Dedifferentiated amniotic fluid mesenchymal stem cell (primary cell): ENCODE data around the gene PCDHB6.
"Not testable (repeated sequence)": the region's sequence is repeated elsewhere in the genome, so short reads cannot be mapped to it uniquely, and the experiment has no call there.

Source experiments
- DNase-seq: peaks from one replicate; pipeline ENCODE4 v3.0.0-alpha.2; 2016; ENCODE audit errors: extremely low spot score

PCDHB6 gene

GRCh38 chr5:141172381-141173204 is 22.7 kb downstream of the PCDHB6 start, which contains the start of gene PCDHB7:
TSS of gene PCDHB7 (plus strand) at chr5:141172644. CDS start at chr5:141172836, 192 bp downstream.
- peak; percentile 66 for DNase-seq

GRCh38 chr5:141174291-141175104 is 24.6 kb downstream of the PCDHB6 start:
- not testable (repeated sequence) for DNase-seq

GRCh38 chr5:141175933-141176332 is 26.1 kb downstream of the PCDHB6 start:
- DNase-seq = no peak

GRCh38 chr5:141177577-141178191 is 27.8 kb downstream of the PCDHB6 start, which contains the start of gene PCDHB8:
TSS of gene PCDHB8 (plus strand) at chr5:141177790. CDS start at chr5:141178035, 245 bp downstream.
- DNase-seq = not testable (repeated sequence)

- not testable (repeated sequence) for DNase-seq
These were observed 29.5 kb downstream of the PCDHB6 start for GRCh38 chr5:141179371-141179770.

GRCh38 chr5:141179876-141180275 is 30.0 kb downstream of the PCDHB6 start:
- DNase-seq = not testable (repeated sequence)

GRCh38 chr5:141180313-141180712 is 30.5 kb downstream of the PCDHB6 start:
- no peak for DNase-seq

- DNase-seq = peak; percentile 53
These were observed 32.4 kb downstream of the PCDHB6 start, which contains the start of gene PCDHB16 for GRCh38 chr5:141182248-141182647. TSS of gene PCDHB16 (plus strand) at chr5:141182387. CDS start at chr5:141182560, 173 bp downstream.

- DNase-seq = not testable (repeated sequence)
These were observed 34.4 kb downstream of the PCDHB6 start for GRCh38 chr5:141184117-141184855.

- peak; percentile 73 for DNase-seq
These were observed 37.1 kb downstream of the PCDHB6 start, which contains the start of gene PCDHB9 for GRCh38 chr5:141186897-141187512. TSS of gene PCDHB9 (plus strand) at chr5:141187161. CDS start at chr5:141187319, 158 bp downstream.

GRCh38 chr5:141188682-141189081 is 38.8 kb downstream of the PCDHB6 start:
- DNase-seq = not testable (repeated sequence)

GRCh38 chr5:141189131-141189530 is 39.3 kb downstream of the PCDHB6 start:
- not testable (repeated sequence) for DNase-seq

- DNase-seq = no peak
These were observed 42.4 kb downstream of the PCDHB6 start, which contains the start of gene PCDHB10 for GRCh38 chr5:141192110-141192725. TSS of gene PCDHB10 (plus strand) at chr5:141192353. CDS start at chr5:141192553, 200 bp downstream.

- not testable (repeated sequence) for DNase-seq
These were observed 44.5 kb downstream of the PCDHB6 start for GRCh38 chr5:141194332-141194731.

GRCh38 chr5:141196363-141196762 is 46.5 kb downstream of the PCDHB6 start:
- no peak for DNase-seq

- DNase-seq = no peak
These were observed 49.7 kb downstream of the PCDHB6 start, which contains the start of gene PCDHB11 for GRCh38 chr5:141199359-141200235. TSS of gene PCDHB11 (plus strand) at chr5:141199627. CDS start at chr5:141199775, 148 bp downstream.

GRCh38 chr5:141201126-141201525 is 51.3 kb downstream of the PCDHB6 start:
- DNase-seq = not testable (repeated sequence)

GRCh38 chr5:141201646-141202045 is 51.8 kb downstream of the PCDHB6 start:
- DNase-seq = not testable (repeated sequence)
